ENCODE measurements around the gene MEX3C. TPM values are rescaled to one million over a fixed set of nuclear protein-coding genes. Genes with fewer than 3 reads are reported as not detected.

MEX3C gene
- total RNA-seq, 2 donors from 2014 or later = 15.9 to 16.2 TPM

DNA sequence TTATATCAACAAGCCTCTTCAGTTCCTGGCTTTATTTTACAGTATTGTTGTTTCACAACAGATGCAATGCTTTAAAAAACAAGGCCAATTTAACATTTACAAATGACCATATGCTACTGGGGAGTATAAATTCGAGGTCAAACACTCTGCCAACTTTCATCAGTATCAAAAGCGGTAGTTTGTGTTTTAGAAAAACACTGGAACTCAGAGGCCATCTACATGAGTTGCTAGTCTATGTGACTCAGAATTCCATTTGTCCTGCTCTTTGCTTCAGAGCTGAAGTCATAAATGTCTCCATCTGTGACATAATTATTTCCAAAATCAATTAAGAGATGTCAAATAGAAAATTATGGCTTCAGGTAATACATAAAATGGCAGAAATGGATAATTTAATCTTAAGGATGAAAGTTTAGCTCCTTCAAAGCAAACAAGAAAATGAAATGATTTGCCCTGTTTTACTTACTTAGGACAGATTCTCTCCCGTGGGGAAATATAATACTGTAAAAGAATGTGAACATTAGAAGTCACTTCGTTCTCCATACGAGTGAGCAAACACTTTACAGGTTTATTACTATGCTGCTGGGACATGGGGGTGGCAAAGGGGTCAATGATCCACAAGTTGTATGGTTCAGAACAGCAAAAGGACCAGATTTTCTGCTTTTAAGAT, 3.7 kb downstream of the MEX3C start:
- peaks cover 0 to 62% of the 10 kb centered on the region in 2 donors for H3K4me1 ChIP-seq
- peak overlapping the region; percentile 97 to 99 for H3K27ac ChIP-seq
- DNase-seq (ENCODE audit: low spot score) = no peak
- H3K9me3 ChIP-seq = no peaks in the 10 kb centered on the region
- no peak overlapping the region for H3K4me3 ChIP-seq
- TF ChIP-seq, protein P1, sequence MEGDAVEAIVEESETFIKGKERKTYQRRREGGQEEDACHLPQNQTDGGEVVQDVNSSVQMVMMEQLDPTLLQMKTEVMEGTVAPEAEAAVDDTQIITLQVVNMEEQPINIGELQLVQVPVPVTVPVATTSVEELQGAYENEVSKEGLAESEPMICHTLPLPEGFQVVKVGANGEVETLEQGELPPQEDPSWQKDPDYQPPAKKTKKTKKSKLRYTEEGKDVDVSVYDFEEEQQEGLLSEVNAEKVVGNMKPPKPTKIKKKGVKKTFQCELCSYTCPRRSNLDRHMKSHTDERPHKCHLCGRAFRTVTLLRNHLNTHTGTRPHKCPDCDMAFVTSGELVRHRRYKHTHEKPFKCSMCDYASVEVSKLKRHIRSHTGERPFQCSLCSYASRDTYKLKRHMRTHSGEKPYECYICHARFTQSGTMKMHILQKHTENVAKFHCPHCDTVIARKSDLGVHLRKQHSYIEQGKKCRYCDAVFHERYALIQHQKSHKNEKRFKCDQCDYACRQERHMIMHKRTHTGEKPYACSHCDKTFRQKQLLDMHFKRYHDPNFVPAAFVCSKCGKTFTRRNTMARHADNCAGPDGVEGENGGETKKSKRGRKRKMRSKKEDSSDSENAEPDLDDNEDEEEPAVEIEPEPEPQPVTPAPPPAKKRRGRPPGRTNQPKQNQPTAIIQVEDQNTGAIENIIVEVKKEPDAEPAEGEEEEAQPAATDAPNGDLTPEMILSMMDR (IDR thresholded peaks at IDR 0.05) = no peak
- H3K27me3 ChIP-seq = no peaks in the 10 kb centered on the region
- no peaks in the 10 kb centered on the region for H3K36me3 ChIP-seq

DNA sequence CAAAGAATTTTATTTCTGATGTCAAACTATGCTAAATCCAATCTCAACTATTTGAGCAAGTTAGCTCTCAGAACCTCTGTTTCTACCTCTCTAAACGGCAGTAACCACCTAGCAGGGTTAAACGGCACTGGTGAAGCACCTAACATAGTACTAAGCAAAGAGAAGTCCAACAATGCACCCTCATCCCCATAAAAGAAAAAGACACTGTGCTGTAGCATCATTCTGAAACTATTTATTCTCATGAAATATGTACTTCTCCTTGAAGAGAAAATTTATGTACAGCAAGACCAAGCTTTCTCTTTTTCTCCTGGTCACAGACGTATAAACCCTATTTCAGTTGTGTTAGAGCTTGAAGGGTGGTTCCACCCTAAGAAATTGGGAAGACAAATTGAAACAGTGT, 4.8 kb downstream of the MEX3C start:
- H3K27ac ChIP-seq = peak overlapping the region in 1 of 2 donors; percentile 18
- H3K4me3 ChIP-seq = no peak overlapping the region
- H3K36me3 ChIP-seq = no peaks in the 10 kb centered on the region
- H3K9me3 ChIP-seq = no peaks in the 10 kb centered on the region
- no peaks in the 10 kb centered on the region for H3K27me3 ChIP-seq
- TF ChIP-seq, protein P1 (IDR thresholded peaks at IDR 0.05) = no peak
- no peak for DNase-seq (ENCODE audit: low spot score)
- peaks cover 0 to 73% of the 10 kb centered on the region in 2 donors for H3K4me1 ChIP-seq

DNA sequence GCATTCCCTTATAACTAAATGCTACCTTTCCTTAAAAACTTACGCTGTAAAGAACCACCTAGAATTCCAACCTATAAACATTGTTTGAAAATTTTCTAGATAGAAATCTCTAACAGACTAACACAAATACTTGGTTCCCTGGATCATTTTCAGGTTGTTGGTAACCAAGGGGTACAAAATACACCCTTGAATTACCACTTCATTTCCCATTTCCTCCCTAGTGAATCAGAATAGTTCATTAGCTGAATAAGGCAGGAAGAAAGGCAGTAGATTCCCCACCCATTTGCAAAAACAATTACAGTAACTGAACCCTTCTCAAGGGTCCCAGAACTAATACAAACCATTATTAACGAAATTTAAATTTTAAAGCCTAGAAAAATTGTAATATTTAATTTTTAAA, 5.5 kb downstream of the MEX3C start:
- Histone ChIP-seq H3K4me1 (peaks cover 0 to 79% of the 10 kb centered on the region in 2 donors), H3K4me3 (no peak overlapping the region)

DNA sequence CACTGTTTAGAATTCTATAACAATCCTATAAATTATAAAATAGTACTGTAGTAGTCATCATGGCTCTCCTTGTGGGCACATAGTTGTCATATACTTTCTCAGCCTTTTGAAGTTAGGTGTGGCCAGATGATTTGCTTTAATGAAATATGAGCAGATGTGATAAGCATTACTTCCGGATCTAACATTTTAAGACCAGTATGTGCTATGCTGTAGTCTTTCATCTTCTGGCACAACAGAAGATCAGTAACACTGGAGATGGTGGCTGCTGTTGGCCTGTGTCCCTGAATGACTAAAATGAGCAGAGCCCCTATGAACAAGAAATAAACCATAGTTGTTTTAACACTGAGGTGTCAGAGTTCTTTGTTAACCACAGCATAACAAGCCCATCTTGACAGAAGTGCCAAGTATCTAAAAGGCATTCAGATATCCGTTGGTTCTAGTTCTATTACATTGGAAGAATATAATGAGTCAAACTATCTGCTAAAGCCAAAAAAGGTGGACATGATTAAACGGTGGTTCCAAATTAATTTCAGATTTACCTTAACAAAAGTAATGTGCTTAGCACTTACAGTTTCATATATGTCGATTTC, 6.3 kb downstream of the MEX3C start:
- H3K4me1 ChIP-seq = peaks cover 0 to 79% of the 10 kb centered on the region in 2 donors
- H3K27me3 ChIP-seq = no peaks in the 10 kb centered on the region
- H3K4me3 ChIP-seq = no peak overlapping the region
- TF ChIP-seq, protein P1 (IDR thresholded peaks at IDR 0.05) = no peak
- no peak for DNase-seq (ENCODE audit: low spot score)
- peak overlapping the region in 1 of 2 donors; percentile 47 for H3K27ac ChIP-seq
- H3K36me3 ChIP-seq = no peaks in the 10 kb centered on the region
- H3K9me3 ChIP-seq = no peaks in the 10 kb centered on the region

More for the DNA sequence above, 5.5 kb downstream of the MEX3C start:
- Histone ChIP-seq H3K27me3 (no peaks in the 10 kb centered on the region), H3K9me3 (no peaks in the 10 kb centered on the region), H3K36me3 (no peaks in the 10 kb centered on the region), H3K27ac (peak overlapping the region in 1 of 2 donors; percentile 47)
- TF ChIP-seq, protein P1 (IDR thresholded peaks at IDR 0.05) = no peak
- no peak for DNase-seq (ENCODE audit: low spot score)

DNA sequence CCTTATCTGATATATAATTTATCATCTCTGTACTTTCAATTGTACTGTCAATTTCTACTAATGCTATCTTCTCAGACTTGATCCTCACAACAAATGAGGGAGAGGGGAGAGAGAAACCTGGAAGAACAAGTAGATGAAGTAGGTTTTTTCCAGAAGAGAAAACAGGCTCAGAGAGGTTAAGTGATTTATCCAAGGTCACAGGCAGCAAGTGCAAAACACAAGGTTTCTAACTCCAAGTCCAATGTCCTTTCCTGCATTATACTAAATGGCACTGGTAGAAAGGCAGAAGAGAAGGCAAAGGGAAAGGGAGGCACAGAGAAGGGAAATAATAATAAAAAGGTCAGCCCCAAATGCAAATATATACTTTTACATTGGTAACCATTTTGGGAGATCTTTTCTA, 7.5 kb downstream of the MEX3C start:
- no peak for DNase-seq (ENCODE audit: low spot score)
- Histone ChIP-seq H3K9me3 (no peaks in the 10 kb centered on the region), H3K4me3 (no peak overlapping the region), H3K27ac (no peak overlapping the region), H3K4me1 (peaks cover 0 to 77% of the 10 kb centered on the region in 2 donors), H3K36me3 (no peaks in the 10 kb centered on the region), H3K27me3 (no peaks in the 10 kb centered on the region)
- TF ChIP-seq, protein P1 (IDR thresholded peaks at IDR 0.05) = no peak

All from right atrium auricular region (tissue), 2 donors.